Loucy (cell line): ENCODE data around the gene ZFY.

Source experiments
- CTCF ChIP-seq: fragments of 200-600 bp; sonication (generic); conservative IDR thresholded peaks from 2 replicates; pipeline ENCODE4 v1.5.1; 2014; ENCODE audit warnings: mild to moderate bottlenecking, antibody characterized with exemption, low read length
- EZH2phosphoT487 ChIP-seq: fragments of 200-600 bp; IDR thresholded peaks from 2 replicates; pipeline ENCODE4 v1.6.1; 2018; ENCODE audit warnings: antibody characterized with exemption, mild to moderate bottlenecking, moderate library complexity, borderline replicate concordance

GRCh38 chrY:2934861-2935715 is at the start of gene ZFY:
- no peak for TF ChIP-seq CTCF
- TF ChIP-seq EZH2phosphoT487 = no peak
